GM19455 (cell line): Measurements from ENCODE around the gene HSFX4.
A peak's percentile ranks its signal among the peaks of the same experiment; 100 is the strongest.
"Not testable (repeated sequence)": the region's sequence is repeated elsewhere in the genome, so short reads cannot be mapped to it uniquely, and the experiment has no call there.

Source experiments
- ATAC-seq: cut with Tn5 transposase; IDR thresholded peaks from one replicate; pipeline ENCODE4 v1.9.1; 2021; ENCODE audit not compliant: unreplicated experiment

The HSFX4 gene

DNA sequence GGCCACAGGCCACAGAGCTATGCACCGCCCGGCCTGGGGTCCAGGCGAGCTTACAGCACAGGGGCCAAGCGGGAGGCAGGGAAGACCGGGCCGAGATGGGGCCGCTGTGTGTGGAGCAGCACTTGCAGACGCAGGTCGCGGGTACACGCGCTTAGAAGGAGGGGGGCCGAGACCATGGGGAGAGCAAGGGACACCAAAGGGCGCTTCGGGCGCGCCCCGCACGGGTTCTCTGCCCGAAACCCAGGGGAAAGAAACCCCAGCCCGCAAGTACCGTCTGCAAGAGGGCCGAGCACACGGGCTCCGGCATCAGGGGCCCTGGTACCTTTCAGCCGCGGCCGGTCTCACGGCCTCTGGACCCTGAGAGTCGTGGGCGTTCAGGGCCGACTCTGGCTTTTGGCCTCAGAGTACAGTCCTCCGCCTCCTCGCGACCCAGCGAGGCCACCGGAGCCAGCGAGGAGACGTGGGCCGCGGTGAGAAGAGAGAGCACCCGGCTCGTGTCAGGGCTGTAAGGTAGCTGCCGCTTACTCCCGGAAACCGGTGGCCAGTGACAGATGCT is 8.6 kb downstream of the HSFX4 start:
- no peak for ATAC-seq

DNA sequence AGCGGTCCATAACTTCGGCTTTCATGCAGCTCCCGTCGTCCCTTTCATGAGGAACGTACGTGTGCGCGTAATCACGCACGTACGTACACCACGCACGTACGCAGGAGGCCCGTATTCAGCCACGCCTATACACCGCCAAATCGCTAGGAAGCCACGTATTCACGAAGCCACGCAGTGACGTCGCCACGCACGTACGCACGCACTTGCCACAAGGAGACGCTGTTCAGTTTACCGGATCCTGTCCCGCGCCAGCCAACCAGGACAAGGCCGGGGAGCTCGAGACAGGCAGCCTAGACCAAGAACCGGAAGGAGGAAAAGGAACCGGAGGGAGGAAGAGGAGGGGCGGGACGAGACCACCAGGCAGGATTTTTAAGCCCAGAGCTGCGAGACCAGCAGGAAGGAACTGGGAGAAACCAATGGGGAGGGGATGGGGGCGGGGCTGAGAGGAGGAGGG is 9.1 kb downstream of the HSFX4 start, which contains the start of gene EOLA2:
Gene EOLA2 (minus strand): TSS at position 65 of the 454 bp plus-strand sequence. CDS start 4,617 bp downstream, outside the sequence.
- peak; percentile 74 for ATAC-seq

DNA sequence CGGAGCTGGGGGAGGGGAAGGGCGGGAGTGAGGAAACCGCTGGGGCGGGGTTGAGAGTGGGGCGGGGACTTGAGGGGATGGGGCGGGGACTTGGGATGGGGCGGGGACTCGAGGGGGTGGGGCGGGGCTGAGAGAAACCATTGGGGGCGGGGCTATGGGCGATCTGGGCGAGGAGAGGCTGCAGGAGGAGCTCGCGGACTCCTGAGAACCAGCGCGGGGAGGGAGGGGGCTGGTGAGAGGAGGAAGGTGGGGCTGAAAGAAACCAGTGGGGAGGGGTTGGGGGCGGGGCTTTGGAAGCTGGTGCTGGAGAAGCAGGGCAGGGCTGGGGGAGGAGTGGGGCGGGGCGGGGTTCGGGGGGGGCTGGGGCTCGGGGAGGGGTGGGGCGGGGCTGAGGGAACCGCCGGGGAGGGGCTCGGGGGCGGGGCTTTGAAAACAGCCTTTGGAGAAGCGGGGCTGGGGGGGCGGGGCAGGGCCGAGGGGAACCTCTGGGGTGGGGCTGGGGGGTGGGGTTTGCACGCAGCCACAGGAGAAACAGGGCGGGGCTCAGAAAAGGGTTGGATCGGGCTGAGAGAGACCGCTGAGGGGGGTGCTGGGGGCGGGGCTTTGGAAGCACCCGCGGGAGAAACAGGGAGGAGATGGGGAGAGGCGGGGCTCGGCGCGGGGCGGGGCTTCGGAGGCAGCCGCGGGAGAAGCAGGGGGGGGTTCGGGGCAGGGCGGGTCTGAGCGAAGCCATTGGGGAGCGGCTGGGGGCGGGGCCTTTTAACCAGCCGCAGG is 9.7 kb downstream of the HSFX4 start:
- peak; percentile 0 for ATAC-seq

DNA sequence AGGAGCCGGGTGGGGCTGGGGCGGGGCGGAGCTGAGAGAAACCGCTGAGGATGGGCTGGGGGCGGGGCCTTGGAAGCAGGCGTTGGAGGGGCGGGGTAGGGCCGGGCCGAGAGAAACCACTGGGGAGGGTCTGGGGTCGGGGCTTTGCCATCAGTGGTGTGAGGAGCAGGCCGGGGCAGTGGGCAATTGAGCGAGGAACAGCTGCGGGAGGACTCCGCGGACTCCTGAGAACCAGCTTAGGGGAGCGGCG is 10.2 kb downstream of the HSFX4 start:
- ATAC-seq = no peak

DNA sequence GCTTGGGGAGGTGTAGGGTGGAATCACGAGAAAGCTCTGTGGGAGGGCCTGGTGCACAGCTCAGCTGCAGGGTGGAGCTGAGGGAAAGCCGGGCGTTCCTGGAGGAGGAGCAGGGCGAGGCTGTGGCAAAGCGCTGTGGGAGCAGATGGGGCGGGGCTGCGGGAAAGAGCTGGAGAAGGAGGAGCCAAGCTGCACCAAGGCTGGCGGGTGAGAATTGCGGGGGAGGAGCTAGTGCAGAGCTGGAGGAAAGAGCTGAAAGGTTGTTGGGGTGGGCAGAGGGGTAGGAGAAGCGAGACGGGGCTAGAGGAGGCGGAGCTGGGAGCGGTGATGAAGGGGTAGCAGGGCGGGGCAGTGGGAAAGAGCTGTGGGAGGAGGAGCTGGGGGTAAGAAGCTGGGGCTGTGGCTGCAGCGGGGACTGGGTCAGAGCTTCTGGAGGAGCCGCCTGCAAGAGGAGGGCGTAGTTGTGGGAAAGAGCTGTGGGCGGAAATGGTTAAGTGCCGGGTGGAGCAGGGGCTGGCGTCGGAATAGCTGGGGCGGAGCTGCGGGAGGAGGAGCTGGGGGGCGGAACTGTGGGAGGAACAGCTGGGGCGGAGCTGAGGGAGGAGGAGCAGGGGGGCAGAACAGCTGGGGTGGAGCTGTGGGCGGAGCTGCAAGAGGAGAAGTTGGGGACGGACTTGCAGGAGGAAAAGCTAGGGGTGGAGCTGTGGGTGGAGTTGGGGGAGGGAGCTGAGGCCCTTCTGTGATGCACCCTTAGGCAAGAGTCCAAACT is 10.7 kb downstream of the HSFX4 start:
- peak; percentile 52 for ATAC-seq

DNA sequence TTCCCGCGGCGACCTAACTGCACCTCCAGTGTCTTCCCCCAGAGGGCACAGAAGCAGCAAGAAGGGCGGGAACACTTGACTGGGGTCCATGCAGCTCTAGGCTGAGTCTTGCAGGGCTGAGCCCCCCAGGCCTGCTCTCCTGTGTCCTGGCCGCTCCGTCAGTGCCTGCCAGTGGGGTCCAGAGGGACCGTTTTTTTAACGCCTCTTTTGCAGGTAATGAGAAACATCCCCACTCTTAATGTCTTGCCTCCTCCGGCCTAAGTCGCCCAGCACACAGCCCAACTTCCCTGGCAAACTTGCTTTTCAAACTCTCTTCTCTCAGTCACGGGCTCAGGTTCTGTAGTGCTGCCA is 11.3 kb downstream of the HSFX4 start:
- not testable (repeated sequence) for ATAC-seq

DNA sequence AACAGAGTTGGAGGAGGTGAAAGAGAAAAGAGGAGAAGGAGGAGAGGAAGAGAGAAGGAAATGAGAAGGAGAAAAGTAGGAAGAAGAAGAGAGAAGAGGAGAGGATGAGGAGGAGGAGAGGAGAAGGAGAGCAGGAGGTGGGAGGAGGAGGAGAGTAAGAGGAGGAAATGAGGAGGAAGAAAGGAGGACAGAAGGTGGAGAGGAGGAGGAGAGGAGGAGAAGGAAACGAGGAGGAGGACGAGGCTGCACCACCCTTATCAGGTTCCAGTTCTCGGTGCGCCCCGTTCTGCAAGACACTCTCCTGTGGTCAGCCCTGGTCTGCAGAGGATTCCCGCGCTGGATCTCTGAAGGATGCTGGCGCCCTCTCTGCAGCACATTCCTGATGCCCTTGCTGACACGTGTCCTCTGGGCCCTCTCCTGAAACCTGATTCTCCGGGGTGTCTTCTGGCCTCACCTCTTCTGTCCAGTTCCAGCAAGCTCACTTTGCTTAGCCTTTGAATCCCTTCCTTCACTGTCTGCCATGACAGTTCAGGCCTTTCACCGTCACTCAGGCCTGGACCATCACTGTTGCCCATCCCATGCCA is 15.8 kb downstream of the HSFX4 start:
- ATAC-seq = not testable (repeated sequence)

DNA sequence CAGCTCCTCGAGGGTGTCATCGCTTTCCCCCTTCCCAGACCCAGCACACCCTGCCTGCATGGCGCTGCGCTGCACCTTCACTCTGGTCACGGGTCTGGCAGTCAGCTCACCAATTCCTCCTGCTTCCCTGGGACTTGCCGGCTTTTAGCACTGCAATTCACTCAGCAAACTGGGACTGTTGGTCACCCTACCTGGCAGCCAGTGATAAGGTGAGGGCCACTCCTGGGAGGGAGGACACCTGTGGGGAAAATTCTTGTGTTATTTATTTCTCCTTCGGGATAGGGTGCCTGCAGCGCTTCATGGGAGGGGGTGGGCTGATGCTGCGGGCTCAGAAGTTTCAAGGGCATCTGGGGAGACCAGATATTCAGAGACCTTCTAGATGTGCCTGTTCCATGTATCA is 16.4 kb downstream of the HSFX4 start:
- not testable (repeated sequence) for ATAC-seq

DNA sequence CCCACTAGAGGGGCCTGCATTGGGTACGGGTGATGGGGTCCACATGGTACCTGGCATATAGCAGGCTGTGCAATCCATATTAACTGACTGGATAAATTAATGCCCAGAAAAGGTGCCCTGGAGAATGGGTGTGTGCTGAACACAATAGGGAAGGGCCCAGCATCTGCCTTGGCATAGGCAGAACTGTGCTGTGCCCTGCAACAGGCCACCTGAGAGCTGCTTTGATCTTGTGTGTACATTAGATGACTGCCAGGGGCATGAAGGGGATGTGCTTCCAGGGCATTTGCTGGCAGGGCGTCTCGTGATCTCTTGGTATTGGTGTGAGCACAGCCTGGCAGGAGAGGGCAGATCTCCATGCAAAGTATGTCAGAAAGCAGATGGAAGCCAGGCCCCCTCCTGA is 17.6 kb downstream of the HSFX4 start:
- not testable (repeated sequence) for ATAC-seq

DNA sequence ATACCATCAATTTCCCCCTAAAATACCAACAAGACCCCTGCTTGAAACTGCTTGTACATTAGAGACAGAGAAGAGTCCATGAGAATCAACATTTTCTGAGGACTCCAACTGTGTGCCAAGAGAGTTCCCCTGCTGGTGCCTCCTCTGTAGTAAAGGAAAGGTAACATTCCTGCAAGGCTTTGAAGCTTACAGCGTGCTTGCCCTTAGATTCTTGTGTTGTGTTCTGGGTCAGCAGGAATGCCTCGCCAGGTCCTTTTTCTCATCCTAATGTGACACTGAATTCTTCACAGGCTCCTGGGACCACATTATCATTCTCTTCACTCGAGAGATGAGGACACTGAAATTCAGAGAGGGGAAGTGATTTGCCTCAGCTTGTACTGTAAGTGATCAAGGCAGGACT is 18.6 kb downstream of the HSFX4 start:
- ATAC-seq = no peak

DNA sequence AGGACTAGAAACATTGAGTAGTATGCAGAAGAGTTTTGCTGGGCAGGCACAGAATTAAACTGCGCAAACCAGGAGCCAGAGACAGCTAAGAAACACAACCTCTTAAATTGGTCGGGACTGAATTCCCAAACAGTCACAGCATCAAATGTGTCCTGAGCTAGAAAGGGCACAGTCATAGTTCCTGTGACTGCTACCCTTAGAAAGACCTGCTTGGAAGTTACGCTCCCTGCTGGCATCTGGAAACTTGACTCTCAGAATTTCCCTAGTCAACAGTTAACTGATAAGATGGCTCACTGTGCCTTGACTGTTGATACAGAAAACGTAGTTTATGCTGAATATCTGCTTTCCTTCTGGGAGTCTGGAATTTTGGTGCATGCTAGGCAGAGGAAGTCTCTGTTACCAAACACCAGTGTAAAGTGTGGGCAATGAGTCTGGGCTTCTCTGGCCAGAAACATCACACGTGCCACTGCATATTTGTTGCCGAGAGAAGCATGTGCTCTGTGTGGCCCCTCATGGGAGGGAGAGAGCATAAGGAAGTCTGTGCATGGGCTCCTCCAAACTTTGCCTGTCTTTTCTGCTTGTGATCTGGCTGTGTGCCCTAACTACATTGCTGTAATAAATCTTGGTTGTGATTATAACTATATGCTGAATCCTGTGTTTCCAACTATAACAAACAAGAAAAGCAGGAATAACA is 20.5 kb downstream of the HSFX4 start:
- no peak for ATAC-seq

DNA sequence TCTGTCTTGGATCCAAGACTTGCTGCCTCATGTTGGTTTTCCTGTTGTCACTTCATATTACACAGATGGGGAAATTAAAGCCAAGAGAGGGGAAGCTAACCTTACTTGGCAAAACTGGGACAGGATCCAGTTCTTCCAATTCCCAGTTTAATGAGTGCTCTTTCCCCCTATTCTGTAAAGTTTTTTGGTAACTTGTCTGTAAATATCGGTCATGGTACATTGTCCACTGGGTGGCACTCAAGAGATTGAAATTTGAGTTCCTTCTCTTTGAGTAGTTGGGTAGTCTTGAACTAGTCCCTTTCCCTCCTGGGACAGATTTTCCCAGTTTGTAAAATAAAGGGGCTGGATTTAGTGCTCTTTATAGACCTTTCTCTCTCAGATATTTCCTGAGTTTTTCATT is 21.3 kb downstream of the HSFX4 start:
- no peak for ATAC-seq

DNA sequence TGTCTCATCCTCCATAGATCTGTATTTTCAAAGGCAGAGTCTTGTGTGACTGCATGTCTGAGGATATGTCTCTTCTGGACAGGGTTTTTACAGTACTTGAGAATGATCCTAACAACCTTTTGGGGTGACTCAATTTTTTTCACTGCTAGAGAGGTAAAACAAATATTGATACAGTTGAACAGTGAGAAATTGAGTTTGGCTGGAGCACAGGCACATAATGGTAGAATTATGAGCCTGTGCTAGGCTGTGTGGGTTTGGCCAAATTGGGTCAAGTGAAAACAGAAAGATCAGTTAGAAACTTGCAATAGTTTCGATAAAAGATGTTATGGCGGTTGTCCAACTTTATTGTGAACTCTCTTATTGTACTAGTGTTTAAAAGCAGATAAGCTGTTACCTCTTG is 32.2 kb downstream of the HSFX4 start:
- ATAC-seq = no peak

DNA sequence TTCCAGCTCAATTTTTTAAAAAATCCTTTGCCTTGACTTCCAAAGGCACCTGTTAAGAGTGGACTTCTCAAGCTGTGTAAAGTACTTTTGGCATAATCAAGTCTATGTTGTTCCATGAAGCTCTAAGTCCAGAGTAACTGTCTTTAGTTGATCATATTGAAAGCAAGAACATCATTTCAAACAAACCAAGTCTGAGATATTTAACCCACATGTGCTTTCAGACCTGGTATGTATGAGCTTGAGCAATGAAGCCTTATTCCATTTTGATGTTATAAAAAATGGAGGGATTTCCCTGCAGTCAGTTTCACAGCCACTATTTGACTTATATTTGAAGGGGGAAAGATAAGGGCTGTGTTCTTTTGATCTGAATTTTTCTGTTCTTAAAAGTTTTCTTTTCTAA is 32.6 kb downstream of the HSFX4 start:
- no peak for ATAC-seq

DNA sequence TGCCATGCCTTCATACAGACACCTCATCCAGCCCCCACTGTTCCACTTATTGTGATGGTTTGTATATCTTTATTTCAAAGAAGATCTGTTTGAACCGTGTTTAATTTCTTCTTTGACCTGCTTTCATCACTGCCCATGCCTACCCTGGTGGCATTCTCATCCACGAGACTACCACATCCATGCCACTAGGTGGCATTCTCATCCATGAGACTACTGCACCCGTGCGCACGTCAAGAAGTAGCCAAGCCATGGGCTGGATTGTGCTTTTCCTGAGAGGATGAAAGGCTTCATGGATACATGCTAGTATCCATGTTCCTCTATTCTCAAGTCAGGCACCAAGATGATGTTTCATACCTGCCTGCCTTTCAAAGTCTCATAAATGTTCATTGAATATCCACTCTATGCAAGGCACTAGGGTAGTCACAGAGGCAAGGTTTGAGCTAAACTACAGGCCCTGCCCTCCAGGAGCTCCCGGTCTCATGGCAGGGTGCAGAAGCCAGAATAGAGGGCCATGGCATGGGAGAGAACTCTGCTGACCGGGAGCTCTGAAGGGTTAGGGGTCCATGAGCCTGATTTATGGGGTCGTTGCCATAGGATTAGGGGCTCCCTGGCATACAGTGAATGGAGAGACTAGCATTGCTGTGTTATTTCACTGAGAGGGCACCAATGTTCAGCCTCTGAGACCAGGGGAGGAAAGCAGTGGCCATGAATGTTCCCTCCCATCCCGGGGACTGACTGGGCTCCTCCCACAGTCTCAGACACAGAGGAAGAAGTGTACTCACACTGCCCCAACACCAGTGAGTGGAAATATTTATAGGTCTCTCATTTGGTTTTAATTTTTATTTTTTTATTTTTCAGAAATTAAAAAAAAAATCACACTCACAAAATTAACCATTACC is 33.7 kb downstream of the HSFX4 start:
- no peak for ATAC-seq

DNA sequence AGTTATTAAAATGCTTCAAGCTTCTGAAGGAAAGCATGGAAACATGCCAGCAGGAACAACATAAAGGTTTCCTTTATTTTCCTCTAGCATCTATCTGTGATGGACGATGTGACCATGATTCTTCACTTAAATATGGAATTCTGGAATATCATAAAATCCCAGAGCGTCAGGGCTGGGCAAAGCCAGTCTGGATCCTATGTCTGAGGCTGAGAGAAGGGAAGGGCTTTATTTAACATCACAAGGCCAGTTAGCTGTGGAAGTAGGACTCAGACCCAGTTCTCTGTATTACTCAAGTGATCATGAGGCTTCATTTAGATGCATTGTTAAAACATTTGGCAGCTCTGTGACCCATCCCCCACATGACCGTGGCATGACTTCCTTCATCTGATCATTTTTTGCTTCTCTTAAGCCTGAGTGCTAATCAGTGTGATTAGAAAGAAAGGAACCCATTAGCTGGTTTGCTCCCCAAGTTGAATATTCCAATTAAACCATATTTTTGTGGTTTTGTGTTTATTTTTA is 49.8 kb downstream of the HSFX4 start:
- no peak for ATAC-seq
